GM23248 (cell line): ENCODE results near the gene ISG20L2.

ENCODE experiments used
- EZH2 ChIP-seq: fragments of 200-600 bp; sonication (generic); IDR thresholded peaks from 2 replicates; pipeline ENCODE4 v1.6.1; 2018; ENCODE audit warnings: antibody characterized with exemption, mild to moderate bottlenecking; ENCODE audit not compliant: insufficient read depth, poor library complexity, severe bottlenecking
- EZH2phosphoT487 ChIP-seq: fragments of 200-600 bp; sonication (generic); IDR thresholded peaks from 2 replicates; pipeline ENCODE4 v1.6.1; 2018; ENCODE audit warnings: antibody characterized with exemption, moderate library complexity, mild to moderate bottlenecking, low read depth; ENCODE audit not compliant: insufficient read depth

GRCh38 chr1:156773607-156774006 is 45.0 kb upstream of the ISG20L2 start:
- no peak for TF ChIP-seq EZH2
- TF ChIP-seq EZH2phosphoT487, result no peak
